GM12878 (cell line): ENCODE results near the gene NGF. TPM values are rescaled to one million over a fixed set of nuclear protein-coding genes. Genes with fewer than 3 reads are reported as not detected.

Experiments used
- CHD2 ChIP-seq: IDR thresholded peaks from 2 replicates; pipeline ENCODE4 v1.6.1; 2011; ENCODE audit warnings: low read depth, low read length, improper control_type of control experiment, borderline replicate concordance
- DPF2 ChIP-seq: fragments of 450-650 bp; IDR thresholded peaks from 2 replicates; pipeline ENCODE4 v1.6.1; 2017; ENCODE audit warnings: mild to moderate bottlenecking
- MEF2B ChIP-seq: fragments of 450-650 bp; IDR thresholded peaks from 2 replicates; pipeline ENCODE4 v1.6.1; 2018; ENCODE audit warnings: mild to moderate bottlenecking, moderate library complexity; ENCODE audit not compliant: partially characterized antibody, poor library complexity, severe bottlenecking
- MYC ChIP-seq: IDR thresholded peaks from 2 replicates; pipeline ENCODE4 v1.6.1; 2011; ENCODE audit warnings: mild to moderate bottlenecking, low read length, moderate library complexity, inconsistent platforms; ENCODE audit not compliant: insufficient read depth, insufficient replicate concordance, insufficient read length, severe bottlenecking
- RAD51 ChIP-seq: fragments of 450-650 bp; IDR thresholded peaks from 2 replicates; pipeline ENCODE4 v1.6.1; 2016; ENCODE audit warnings: moderate library complexity, mild to moderate bottlenecking, inconsistent platforms
- ZBED1 ChIP-seq: IDR thresholded peaks from 2 replicates; pipeline ENCODE4 v1.6.1; 2016; ENCODE audit warnings: borderline replicate concordance
- polyA plus RNA-seq, 11 experiments: library from polyadenylated mRNA; depleted of rRNA in 4 of 11; unstranded in 6 of 11; stranded (reverse) in 5 of 11; fragments of >200 nt; fragmentation: Nextera tagmentation in 4 of 11; fragmentation: Illumina TruSeq in 1 of 11; extraction: Ambion mirVana in 4 of 11; extraction: Trizol in 1 of 11; gene quantifications; 1 replicate in 1 of 11; 2 replicates in 10 of 11; pipeline versions ENCODE4 v1.2.1 to v1.2.3, GENCODE V29; 2011 to 2016; ENCODE audit warnings: inconsistent platforms in 2 of 11, missing spikeins in 2 of 11, low read depth in 1 of 11
- total RNA-seq, 4 experiments: library from RNA; depleted of rRNA in 3 of 4; stranded (reverse); fragments of >200 nt in 3 of 4; fragmentation: Illumina TruSeq in 1 of 4; extraction: Trizol in 1 of 4; gene quantifications; 2 replicates each; pipeline versions ENCODE4 v1.2.1 to v1.2.3, GENCODE V29; 2013 to 2021
- TF ChIP-seq, protein P1 (sequence below): IDR thresholded peaks from 2 replicates; pipeline ENCODE4 v1.6.1; 2012; ENCODE audit warnings: low read length, inconsistent platforms
- TF ChIP-seq, protein P2 (sequence below): fragments of 450-650 bp; IDR thresholded peaks from 2 replicates; pipeline ENCODE4 v1.6.1; 2018; ENCODE audit warnings: borderline replicate concordance, mild to moderate bottlenecking; ENCODE audit not compliant: partially characterized antibody
- TF ChIP-seq, protein P3 (sequence below): IDR thresholded peaks from 2 replicates; pipeline ENCODE4 v1.6.1; 2011; ENCODE audit warnings: borderline replicate concordance, low read depth, mild to moderate bottlenecking, moderate library complexity, mixed read lengths, low read length; ENCODE audit not compliant: insufficient read depth; ENCODE audit errors: extremely low read length

NGF gene
- total and polyA plus RNA-seq, 10 of the 15 experiments (the other 5 are each of a cell fraction or from before 2014, with no cell fraction given) = not detected

DNA sequence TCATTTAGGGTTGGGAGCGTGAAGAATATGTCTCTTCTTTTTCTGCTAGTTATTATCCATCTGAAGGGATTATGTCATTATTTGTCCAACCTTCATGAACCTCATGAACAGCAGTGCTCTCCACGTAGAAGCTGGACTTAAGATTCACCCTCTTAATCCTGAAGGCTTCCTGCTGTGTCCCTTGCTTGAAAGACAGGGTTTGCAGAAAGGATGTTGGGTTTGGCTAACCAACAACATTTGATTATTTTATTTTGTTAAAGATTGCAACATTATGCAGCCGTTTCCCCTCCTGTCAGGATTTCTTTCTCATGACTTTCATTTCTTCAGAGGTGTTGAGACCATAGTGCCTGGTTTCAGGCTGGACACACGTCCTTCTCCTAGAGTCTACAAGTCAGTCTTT is 75.2 kb downstream of the NGF start (continued):
- TF ChIP-seq, protein P1, sequence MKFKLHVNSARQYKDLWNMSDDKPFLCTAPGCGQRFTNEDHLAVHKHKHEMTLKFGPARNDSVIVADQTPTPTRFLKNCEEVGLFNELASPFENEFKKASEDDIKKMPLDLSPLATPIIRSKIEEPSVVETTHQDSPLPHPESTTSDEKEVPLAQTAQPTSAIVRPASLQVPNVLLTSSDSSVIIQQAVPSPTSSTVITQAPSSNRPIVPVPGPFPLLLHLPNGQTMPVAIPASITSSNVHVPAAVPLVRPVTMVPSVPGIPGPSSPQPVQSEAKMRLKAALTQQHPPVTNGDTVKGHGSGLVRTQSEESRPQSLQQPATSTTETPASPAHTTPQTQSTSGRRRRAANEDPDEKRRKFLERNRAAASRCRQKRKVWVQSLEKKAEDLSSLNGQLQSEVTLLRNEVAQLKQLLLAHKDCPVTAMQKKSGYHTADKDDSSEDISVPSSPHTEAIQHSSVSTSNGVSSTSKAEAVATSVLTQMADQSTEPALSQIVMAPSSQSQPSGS = no peak
- TF ChIP-seq, protein P2, sequence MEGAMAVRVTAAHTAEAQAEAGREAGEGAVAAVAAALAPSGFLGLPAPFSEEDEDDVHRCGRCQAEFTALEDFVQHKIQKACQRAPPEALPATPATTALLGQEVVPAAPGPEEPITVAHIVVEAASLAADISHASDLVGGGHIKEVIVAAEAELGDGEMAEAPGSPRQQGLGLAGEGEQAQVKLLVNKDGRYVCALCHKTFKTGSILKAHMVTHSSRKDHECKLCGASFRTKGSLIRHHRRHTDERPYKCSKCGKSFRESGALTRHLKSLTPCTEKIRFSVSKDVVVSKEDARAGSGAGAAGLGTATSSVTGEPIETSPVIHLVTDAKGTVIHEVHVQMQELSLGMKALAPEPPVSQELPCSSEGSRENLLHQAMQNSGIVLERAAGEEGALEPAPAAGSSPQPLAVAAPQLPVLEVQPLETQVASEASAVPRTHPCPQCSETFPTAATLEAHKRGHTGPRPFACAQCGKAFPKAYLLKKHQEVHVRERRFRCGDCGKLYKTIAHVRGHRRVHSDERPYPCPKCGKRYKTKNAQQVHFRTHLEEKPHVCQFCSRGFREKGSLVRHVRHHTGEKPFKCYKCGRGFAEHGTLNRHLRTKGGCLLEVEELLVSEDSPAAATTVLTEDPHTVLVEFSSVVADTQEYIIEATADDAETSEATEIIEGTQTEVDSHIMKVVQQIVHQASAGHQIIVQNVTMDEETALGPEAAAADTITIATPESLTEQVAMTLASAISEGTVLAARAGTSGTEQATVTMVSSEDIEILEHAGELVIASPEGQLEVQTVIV = no peak
- no peak for TF ChIP-seq ZBED1
- no peak for TF ChIP-seq MEF2B
- TF ChIP-seq, protein P3, sequence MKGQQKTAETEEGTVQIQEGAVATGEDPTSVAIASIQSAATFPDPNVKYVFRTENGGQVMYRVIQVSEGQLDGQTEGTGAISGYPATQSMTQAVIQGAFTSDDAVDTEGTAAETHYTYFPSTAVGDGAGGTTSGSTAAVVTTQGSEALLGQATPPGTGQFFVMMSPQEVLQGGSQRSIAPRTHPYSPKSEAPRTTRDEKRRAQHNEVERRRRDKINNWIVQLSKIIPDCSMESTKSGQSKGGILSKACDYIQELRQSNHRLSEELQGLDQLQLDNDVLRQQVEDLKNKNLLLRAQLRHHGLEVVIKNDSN = no peak
- no peak for TF ChIP-seq MYC
- no peak for TF ChIP-seq DPF2
- no peak for TF ChIP-seq RAD51
- no peak for TF ChIP-seq CHD2
- TF ChIP-seq, all 136 proteins: peak for 0
